Superior temporal gyrus (tissue), 1 donor: Measurements from ENCODE around the gene PTGIS.

ENCODE experiments used
- DNase-seq: peaks from one replicate; pipeline ENCODE4 v3.0.0-alpha.2; 2016; ENCODE audit errors: extremely low spot score

PTGIS gene

DNA sequence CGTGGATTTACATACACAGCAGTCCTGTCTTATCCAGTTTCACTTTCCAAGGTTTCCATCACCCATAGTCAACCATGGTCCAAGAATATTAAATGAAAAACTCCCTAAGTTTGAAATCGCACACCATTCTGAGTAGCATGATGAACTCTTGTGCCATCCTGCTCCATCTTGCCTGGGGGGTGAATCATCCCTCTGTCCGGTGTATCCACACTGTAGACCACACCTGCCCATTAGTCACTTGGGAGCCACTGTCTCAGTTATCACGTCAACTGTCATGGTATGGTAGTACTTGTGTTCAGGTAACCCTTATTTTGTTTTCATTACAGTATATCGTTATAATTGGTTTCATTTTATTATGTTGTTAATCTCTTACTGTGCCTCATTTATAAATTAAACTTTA, 38.5 kb downstream of the PTGIS start:
- no peak for DNase-seq

DNA sequence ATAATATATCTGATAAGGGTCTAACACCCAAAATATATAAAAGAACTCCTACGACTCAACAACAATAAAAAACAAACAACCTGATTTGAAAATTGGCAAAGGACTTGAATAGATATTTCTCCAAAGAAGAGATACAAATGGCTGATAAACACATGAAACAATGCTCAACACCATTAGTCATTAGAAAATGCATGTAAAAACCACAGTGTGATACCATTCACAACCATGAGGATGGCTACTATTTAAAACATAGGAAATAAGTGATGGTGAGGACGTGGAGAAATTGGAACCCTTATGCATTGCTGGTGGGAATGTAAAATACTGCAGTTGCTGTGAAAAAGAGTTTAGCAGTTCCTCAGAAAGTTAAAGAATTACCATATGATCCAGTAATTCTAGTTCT, 41.4 kb downstream of the PTGIS start:
- no peak for DNase-seq

DNA sequence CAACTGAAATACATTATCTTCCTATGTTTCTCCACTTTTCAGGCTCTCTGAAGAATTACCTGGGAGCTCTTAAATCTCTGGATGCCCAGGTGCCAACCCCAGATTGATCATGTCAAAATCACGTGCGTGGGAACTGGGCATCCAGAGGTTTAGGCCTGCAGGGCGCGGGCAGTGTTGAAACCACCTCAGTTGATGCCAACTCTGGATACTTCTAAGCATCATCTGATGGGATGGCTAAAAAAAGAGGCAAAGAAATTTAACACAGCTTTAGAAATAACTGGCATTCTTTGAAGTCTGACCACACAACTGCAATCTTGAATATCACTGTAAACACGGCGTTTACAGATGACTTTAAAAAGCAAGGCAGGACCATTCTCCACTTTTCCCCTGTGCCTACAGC, 41.9 kb downstream of the PTGIS start:
- DNase-seq: no peak

DNA sequence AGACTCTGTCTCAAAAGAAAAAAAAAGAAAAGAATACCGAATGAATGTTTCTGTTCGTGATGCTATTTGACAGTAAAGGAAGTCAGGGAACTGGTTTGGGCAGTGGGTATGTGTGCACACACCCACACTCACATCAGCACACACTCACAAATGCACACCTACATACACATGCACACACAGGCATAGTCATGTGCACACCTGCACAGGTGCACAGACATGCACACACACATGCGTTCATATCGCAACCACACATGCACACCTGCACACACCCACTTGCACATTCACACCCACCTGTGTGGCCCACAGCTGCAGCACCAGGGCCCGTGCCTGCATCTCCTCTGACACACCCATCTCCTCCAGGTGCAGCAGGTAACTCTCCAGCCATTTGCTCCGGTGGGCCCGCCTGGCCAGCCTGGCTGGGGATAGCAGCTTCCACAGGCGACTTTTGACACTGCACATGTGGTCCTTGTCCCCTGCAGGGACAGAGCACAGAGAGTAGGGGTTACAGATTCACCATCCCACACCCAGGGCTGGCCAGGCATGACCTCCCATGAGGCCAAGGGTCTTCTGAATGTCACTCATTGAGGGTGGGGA, 44.1 kb downstream of the PTGIS start:
- no peak for DNase-seq

DNA sequence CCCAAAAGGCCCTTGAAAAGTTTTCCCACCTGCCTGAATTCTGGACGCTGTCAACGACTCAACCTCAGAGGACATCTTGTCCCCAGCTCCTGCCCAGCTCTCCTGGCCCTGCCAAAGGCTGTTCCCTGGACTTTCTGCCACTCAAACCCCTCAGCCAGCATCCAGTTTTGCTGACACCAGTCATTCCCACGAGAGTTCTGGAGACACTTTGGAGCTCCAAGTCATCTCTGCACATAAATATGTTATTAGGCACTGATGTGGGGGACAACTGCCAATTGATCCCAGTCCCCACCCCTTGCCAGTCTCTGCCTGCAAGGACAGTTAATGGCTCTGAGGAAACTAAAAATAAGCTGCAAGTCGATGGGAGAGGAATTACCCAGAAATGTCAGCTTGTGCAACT, 46.6 kb downstream of the PTGIS start:
- DNase-seq: no peak

DNA sequence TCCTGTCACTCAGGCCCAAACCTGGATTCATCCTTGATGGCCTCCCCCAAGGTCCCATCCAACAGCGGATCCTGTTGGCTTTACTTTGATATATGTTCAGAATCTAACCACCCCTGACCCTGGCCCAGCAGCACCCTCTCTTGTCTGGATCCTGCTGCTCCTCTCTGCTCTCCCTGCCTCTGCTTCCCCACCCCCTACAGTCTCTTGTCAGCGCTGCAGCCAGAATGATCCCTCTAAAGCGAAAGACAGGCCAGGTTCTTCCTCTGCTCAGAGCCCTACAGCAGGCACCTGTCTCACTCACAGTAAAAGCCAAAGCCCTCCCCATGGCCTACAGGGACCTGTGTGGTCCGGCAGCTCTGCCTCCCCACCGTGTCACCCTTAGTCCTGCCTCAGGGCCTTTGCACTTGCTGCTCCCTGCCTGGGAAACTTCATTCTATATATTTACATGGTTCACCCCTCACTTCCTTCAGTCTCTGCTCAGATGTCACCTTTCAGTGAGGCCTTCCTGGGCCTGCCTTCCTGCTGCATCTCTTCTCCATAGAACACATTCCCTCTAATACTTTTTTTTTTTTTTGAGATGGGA, 48.1 kb downstream of the PTGIS start:
- no peak for DNase-seq

DNA sequence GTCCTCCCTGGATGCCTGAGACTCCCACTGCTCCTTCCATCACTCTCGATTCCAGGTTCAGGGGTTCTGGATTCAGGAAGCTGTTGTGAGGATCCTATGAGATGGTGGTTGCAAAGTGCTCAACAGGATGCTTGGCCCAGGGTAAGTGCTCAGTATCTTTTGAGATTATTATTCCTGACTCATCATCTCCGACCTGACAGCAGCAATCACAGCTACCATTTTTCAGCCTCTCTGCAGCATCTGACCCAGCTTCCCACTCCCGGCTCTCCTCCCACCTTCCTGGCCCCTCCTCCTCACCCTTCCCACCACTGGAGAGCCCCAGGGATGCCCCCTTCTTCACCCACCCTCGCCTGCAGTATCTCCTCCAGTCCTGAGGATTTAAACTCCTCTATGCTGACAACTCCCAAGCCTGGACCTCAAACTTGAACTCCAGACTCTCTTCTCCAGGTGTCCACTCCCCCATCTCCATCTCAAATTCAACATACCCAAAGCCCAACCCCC, 48.7 kb downstream of the PTGIS start:
- no peak for DNase-seq

DNA sequence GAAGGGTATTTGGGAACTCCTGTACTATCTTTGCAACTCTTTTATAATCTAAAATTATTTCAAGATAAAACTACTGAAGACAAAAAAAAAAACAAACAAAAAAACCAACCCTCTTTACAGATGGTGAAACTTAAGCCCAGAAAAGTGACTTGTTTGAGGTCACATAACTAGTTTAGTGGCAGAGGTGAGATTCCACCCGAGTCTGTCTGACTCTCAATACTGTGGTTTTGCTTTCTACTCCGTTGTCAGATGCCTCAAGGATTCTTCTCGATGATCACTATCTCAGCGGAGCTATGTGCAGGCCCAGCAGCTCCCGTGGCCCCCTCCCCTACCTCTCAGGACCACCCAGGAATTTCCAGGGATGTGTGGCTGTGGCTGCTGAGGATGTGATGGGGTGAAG, 49.4 kb downstream of the PTGIS start:
- no peak for DNase-seq

DNA sequence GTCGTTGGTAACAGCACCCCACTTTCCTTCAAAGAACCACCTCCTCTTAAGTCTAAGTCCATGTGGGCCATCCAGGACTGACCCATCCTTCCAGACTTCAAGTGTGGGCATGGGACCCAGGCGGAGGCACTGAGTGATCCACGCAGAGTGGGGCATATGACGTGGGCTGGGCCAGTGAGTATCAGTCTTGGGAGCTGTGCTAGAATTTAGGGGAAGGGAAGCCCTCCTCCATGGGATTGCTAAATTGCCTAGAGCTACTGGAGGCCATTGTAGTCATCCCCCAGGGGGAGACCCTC, 50.2 kb downstream of the PTGIS start:
- no peak for DNase-seq

DNA sequence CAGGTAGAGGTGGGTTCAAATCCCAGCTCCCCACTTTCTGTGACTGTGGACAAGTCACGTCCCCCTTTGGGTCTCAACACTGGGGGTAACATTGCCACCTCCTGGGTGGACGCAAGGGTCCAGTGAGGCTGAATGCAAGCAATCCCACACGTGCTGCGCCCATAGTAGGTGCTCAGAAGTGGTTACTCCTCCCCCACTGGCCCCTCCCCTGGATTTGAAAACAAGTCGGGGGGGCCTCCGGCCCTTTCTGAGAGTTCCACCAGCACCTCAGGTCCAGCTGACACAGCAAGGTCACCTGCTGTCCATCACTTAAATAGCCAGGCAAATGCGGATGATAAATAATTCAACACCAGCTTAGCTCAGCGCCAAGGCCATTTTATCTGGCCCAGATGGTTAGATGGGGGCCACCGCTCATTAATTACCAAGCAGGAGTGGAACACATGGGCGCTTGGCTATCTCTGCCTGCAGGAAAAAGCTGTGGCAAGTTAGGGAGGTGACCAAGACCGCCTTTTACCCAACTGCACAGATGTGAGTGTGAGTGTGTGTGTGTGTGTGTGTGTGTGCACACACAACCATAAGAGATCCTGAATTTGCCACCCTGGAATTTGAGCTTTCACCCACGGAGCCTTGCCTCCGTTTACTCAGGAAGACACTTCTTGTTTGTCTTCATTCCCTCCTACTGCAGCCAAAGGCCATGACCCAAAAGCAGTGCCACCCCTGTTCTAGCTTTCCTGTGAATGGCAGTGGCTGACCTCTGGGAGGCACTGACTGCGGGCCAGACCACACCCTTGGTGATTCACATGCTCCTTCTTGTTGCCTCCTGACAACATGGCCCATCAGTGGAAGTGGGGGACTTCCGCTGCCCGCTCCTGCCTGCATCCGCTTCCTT, 50.8 kb downstream of the PTGIS start:
- no peak for DNase-seq

DNA sequence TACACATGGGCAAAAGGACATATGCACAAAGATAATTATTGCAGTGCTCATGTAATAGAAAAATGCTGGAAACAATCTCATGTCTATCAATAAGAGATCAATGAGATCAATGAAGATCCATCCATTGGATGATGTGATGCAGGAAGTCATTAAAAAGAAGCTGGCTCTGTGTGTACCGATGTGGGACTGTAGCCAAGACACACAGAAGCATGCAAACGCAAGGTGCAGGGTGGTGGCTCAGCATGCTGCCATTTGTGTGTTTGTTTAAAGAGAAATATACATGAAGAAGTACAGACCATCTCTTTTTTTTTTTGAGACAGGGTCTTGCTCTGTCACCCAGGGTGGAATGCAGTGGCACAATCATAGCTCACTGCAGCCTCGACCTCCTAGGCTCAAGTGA, 52.4 kb downstream of the PTGIS start:
- no peak for DNase-seq

DNA sequence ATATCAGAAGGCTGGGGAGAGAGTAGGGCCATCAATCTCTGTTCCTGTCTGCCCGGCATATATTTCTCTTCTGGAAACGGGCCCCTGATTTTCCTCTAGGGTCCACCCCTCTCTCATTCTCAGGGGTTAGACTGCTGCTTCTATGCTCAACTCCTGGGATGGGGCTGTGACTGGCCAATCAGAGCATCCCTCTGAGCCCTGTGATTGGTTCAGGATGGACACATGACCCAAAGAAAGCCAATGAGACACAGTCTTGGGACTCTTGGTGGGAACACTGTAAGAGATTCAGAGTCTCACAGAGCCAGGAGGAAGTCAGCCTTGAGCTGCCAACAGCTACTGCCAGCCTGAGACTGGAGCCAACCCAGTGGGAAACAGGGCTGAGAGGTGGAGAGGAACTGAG, 54.4 kb downstream of the PTGIS start:
- DNase-seq: no peak

DNA sequence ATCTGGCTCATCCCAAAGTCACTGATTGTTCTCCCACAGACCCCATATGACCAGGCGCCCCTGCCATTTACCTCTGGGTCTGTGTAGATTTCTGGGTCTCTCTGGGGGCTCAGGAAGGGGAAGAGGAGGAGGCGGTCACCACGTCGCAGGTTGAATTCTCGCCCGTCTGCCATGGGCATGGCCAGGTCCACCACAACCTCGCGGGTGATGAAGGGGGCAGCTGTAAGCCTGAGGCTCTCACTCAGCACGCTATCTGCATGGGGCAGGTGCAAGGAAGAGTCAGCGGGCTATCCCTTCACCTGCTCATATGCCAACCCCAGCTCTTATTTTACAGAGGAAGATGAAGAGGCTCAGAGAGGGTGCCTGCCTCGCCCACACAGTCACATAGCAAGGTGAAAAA, 54.9 kb downstream of the PTGIS start:
- DNase-seq: no peak

DNA sequence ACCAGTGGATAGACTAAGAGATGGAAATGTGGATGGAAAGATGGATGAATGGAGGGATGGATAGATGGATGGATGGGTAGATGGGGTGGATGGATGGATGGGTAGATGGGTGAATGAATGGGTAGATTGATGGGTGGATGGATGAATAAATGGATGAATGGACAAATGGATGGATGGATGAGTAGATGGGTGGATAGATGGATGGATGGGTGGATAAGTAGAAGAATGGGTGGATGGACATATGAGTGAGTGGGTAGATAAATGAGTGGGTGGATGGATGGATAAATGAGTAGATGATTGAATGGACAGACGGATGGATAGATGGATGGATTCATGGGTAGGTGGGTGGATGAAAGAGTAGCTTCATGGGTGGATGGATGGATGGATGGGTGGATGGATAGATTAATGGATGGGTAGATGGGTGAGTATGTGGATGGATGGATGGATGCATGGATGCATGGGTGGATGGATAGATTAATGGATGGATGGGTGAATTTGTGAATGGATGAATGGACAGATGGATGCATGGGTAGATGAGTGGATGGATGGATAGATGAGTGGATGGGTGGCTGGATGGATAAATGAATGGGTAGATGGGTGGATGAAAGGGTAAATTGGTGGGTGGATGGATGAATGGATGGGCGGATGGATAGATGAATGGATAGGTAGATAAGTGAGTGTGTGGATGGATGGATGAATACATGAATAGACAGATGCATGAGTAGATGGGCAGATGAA, 56.0 kb downstream of the PTGIS start:
- no peak for DNase-seq

DNA sequence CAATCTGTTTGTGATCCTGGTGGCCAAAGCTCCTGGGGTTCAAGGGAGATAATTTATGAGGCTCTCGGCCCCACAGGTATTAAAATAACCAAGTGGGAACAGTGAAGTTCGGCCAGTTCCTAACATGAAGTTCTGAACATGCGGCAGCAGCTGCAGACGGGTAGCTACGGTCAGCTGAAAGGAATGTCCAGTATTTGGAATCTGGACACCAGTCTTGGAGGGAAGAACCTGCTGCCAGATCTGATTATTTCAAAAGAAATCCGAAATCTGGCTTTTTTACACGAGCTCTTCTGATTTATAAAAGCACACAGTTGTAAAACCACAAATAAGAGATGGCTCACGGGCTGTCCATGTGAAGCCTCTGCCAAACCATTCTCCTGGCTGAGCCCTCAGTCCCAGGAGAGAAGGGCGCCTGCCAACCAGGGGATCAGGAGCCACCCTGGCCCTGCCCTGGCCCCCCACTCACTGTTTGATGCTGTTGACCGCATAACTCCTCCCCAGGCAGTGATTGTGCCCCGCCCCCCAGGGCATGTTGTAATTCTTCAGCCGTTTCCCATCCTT, 57.3 kb downstream of the PTGIS start:
- DNase-seq: no peak

DNA sequence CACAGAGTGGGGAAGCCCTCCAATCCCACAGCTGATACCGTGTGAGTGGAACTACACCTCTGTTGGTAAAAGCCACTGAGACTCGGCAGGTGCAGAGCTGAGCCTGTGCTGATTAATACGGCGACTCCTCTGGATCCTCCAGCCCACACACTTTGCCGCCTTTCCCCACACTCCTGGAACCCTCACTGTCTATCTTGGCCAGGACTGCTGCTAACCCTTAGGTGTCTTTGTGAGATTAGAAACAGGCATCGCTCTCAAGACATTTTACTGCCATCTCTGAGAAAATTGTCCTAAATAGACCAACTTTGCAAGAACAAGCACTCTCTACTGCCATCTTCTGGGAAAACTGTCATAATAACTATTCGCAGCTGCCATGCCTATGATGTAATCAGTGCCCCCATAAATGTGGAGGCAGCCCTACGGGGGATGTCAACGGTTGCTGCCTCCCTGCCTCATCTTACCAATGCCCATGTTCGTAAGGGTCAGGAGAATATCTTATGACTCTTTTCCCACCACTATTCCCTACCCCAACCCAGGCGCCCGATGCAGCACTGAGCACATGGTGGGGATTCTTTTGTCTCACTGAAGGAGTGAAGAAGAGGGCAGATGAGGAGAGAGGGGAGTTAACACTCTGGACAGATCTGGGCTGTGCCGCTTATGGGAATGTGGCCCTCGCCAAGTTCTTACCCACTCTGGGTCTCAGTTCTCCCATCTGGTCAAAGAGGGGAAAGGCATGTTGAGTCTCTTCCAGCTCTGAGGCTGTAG, 59.3 kb downstream of the PTGIS start:
- DNase-seq: peak; percentile 84

DNA sequence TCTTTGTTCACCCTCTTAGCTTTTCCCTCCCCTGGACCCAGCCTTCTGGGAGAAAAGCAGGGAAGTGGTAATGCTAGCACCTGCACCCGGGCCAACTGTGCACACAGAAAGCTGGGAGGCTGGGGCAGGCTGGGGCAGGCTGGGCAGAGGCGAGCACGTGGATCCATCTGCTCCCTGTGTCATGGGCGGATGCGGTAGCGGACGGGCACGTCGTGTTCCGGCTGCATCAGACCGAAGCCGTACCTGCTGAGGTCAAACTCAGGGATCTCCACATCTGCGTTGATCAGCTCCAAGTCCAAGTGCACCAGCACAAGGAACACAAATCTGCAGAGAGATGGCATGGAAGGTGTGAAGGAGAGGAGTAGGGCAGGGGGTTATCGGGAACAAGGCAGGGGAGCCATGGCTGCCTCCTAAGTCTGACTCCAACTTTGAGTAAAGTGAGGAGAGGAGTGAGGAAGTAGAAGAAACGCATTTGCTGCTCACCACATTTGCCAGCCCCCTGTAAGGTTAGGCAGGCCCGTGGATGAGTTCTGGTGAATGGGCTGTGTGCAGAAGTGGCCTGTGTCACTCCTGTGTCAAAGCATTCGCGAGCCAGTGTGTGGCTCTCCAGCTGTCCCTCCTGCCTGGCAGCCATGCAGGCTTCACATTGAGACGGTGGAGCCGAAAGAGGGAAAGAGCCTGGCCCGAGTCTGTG, 60.0 kb downstream of the PTGIS start:
- no peak for DNase-seq

DNA sequence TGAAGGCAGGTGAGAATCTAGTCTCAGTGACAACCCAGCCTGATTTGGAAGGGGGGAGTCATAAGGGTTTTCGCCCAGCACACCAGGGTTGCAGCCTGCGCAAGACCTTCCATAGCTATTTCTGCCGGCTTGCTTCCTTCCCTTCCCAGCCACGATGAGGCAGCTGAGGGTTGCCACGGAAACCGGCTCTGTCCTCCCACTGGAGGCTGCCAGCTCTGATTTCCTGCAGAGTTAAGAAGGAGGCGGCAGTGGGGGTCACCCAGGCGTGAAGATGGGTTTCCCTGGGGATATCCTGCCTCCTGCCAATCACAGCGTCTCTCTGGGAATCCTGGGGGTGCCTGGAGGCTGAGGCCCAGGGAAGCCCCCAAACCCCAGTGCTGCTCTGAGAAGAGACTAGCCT, 62.4 kb downstream of the PTGIS start:
- DNase-seq: peak; percentile 64

DNA sequence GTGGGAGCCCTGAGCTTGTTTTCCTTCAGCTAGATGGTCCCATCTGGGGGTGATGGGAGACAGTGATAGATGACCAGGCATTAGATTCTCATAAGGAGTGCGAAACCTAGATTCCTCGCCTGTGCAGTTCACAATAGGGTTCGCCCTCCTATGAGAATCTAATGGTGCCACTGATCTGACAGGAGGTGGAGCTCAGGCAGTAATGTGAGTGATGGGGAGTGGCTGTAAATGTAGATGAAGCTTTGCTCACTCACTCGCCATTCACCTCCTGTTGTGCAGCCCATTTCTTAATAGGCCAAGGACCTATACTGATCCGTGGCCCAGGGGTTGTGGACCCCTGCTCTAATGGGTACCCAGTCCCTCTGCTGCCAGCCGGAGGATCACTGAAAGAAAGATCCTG, 64.8 kb downstream of the PTGIS start:
- DNase-seq: no peak

DNA sequence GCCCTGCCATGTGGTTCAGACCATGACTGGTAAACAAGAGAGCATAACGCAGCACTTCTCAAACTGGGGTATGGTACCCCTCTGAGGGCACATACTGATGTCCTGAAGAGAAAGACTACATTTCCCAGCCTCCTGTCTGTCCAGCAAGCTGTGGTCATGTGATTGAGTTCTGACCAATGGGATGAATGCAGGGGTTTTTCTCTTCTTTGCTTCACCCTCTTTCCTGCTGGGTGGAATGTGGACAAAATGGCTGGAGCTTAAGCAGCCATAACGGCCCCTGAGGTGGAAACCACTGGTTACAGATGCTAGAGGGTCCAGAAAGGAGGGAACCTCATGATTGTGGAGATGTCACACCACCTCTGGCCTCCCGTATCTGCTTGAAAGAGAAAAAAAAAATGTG, 66.0 kb downstream of the PTGIS start:
- no peak for DNase-seq

DNA sequence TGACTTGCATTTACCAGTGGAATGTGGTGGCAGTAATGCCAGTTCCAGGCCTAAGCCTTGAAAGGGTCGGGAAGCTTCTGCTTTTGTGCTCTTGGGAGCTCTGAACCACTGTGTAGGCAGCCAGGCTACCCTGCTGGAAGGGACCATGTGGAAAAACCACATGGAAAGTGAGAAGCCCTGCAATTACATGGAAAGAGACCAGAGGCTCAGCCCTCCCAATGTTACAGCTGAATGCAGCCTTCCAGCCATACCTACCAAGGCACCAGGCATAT, 70.6 kb downstream of the PTGIS start:
- DNase-seq: no peak
